ENCODE measurements around the gene CCDC170. TPM values are rescaled to one million over a fixed set of nuclear protein-coding genes. Genes with fewer than 3 reads are reported as not detected.

CCDC170 gene
- total and polyA plus RNA-seq, 9 of the 15 experiments (the other 6 are each of a cell fraction or from before 2014, with no cell fraction given): 0.01 to 0.18 (median 0.05) TPM; not detected in 6

GRCh38 chr6:151624481-151624880, 130.7 kb downstream of the CCDC170 start:
- no peaks in the 10 kb centered on the region for H3K9me3 ChIP-seq (replicated peaks; ENCODE audit: control insufficient read depth, insufficient read depth, low read depth, low read length)
- H3K4me3 ChIP-seq: no peak overlapping the region
- no peaks in the 10 kb centered on the region for H4K20me1 ChIP-seq (replicated peaks; ENCODE audit: control insufficient read depth, insufficient read depth, low read length)
- in situ Hi-C loops (cut with MboI): no loop called here
- no peaks in the 10 kb centered on the region for H3K9me1 ChIP-seq (ENCODE audit: control insufficient read depth, insufficient read depth, low read length)
- no peaks in the 10 kb centered on the region for H3K79me2 ChIP-seq (ENCODE audit: control insufficient read depth, insufficient read depth, low read length)
- no TSS peak for BruUV-seq (replicated peaks)
- FAIRE-seq: no peak
- WGBS (ENCODE audit: insufficient coverage, low coverage, missing lambda C conversion rate): 0% methylated on average over 5 of the region's 5 CpGs
- H3K4me1 ChIP-seq (replicated peaks in 1 of 2; ENCODE audit: control insufficient read depth in 2 of 2, insufficient read depth in 2 of 2, low read length in 2 of 2): no peaks in the 10 kb centered on the region
- no peak for ATAC-seq
- ChIA-PET CTCF (ENCODE audit: low intra/inter-chr PET ratio) (no interaction called here), POLR2A (no interaction called here)
- TF ChIP-seq ZKSCAN3 (CRISPR knock-in tag; IDR thresholded peaks at IDR 0.05) (no peak), ZNF197 (CRISPR knock-in tag; IDR thresholded peaks at IDR 0.05; ENCODE audit: low read depth) (no peak), ZFPM2 (CRISPR knock-in tag; IDR thresholded peaks at IDR 0.05) (no peak), ETV5 (CRISPR knock-in tag; IDR thresholded peaks at IDR 0.05; ENCODE audit: low read depth) (no peak), HMGN3 (IDR thresholded peaks at IDR 0.05; ENCODE audit: borderline replicate concordance, extremely low read depth, insufficient read length, low read depth, low read length) (no peak), MAZ (CRISPR knock-in tag; conservative IDR thresholded peaks at IDR 0.05 in 1 of 2, IDR thresholded peaks at IDR 0.05 in 1 of 2) (no peak), FOXJ2 (tag; IDR thresholded peaks at IDR 0.05) (no peak), CREBBP (IDR thresholded peaks at IDR 0.05; ENCODE audit: low read depth, low read length) (no peak)
- TF ChIP-seq, protein P1, sequence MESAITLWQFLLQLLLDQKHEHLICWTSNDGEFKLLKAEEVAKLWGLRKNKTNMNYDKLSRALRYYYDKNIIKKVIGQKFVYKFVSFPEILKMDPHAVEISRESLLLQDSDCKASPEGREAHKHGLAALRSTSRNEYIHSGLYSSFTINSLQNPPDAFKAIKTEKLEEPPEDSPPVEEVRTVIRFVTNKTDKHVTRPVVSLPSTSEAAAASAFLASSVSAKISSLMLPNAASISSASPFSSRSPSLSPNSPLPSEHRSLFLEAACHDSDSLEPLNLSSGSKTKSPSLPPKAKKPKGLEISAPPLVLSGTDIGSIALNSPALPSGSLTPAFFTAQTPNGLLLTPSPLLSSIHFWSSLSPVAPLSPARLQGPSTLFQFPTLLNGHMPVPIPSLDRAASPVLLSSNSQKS (CRISPR knock-in tag; IDR thresholded peaks at IDR 0.05): no peak
- TF ChIP-seq, protein P2, sequence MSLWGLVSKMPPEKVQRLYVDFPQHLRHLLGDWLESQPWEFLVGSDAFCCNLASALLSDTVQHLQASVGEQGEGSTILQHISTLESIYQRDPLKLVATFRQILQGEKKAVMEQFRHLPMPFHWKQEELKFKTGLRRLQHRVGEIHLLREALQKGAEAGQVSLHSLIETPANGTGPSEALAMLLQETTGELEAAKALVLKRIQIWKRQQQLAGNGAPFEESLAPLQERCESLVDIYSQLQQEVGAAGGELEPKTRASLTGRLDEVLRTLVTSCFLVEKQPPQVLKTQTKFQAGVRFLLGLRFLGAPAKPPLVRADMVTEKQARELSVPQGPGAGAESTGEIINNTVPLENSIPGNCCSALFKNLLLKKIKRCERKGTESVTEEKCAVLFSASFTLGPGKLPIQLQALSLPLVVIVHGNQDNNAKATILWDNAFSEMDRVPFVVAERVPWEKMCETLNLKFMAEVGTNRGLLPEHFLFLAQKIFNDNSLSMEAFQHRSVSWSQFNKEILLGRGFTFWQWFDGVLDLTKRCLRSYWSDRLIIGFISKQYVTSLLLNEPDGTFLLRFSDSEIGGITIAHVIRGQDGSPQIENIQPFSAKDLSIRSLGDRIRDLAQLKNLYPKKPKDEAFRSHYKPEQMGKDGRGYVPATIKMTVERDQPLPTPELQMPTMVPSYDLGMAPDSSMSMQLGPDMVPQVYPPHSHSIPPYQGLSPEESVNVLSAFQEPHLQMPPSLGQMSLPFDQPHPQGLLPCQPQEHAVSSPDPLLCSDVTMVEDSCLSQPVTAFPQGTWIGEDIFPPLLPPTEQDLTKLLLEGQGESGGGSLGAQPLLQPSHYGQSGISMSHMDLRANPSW (CRISPR knock-in tag; IDR thresholded peaks at IDR 0.05): no peak
- TF ChIP-seq, protein P3, sequence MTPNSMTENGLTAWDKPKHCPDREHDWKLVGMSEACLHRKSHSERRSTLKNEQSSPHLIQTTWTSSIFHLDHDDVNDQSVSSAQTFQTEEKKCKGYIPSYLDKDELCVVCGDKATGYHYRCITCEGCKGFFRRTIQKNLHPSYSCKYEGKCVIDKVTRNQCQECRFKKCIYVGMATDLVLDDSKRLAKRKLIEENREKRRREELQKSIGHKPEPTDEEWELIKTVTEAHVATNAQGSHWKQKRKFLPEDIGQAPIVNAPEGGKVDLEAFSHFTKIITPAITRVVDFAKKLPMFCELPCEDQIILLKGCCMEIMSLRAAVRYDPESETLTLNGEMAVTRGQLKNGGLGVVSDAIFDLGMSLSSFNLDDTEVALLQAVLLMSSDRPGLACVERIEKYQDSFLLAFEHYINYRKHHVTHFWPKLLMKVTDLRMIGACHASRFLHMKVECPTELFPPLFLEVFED (CRISPR knock-in tag; conservative IDR thresholded peaks at IDR 0.05): no peak
- H3K36me3 ChIP-seq (ENCODE audit: control insufficient read depth, insufficient read depth, low read length): no peaks in the 10 kb centered on the region
- no peak overlapping the region for H2AFZ ChIP-seq (ENCODE audit: low read depth, low read length)
- H3K9ac ChIP-seq (ENCODE audit: insufficient read depth in 1 of 2, low read depth in 2 of 2, low read length in 2 of 2): no peak overlapping the region
- DNase-seq (ENCODE audit: extremely low read depth in 1 of 4, low spot score in 3 of 4): no peak
- H3K27me3 ChIP-seq (ENCODE audit: control insufficient read depth in 2 of 2, insufficient read depth in 2 of 2, low read length in 2 of 2): no peaks in the 10 kb centered on the region
- H3K4me2 ChIP-seq (ENCODE audit: insufficient read depth, low read length): no peak overlapping the region
- intact Hi-C loops (cut with micrococcal nuclease): no loop called here
- no peak overlapping the region for H3K27ac ChIP-seq (ENCODE audit: extremely low read depth, low read depth, low read length)
